ENCODE results near the gene C1QB.

DNA sequence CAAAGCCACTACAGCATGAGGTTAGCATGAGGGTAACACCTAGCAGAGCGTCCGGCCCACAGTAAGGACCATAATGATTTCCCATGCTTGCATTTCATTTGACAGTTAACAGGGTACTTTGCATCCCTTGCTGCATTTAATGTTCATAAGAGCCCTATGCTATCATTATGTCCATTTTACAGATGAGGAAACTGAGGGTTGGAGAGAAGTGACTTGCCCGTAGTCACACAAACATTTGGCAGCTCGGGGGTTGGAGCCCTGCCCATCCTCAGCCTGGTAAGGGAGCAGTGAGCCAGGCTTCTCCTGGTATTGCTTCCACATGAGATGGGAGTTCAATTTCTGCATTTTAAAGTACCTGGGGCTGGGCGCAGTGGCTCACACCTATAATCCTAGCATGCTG is 41.1 kb downstream of the C1QB start:
- TF ChIP-seq JUND (IDR thresholded peaks at IDR 0.05), result no peak
- TF ChIP-seq, protein P1, sequence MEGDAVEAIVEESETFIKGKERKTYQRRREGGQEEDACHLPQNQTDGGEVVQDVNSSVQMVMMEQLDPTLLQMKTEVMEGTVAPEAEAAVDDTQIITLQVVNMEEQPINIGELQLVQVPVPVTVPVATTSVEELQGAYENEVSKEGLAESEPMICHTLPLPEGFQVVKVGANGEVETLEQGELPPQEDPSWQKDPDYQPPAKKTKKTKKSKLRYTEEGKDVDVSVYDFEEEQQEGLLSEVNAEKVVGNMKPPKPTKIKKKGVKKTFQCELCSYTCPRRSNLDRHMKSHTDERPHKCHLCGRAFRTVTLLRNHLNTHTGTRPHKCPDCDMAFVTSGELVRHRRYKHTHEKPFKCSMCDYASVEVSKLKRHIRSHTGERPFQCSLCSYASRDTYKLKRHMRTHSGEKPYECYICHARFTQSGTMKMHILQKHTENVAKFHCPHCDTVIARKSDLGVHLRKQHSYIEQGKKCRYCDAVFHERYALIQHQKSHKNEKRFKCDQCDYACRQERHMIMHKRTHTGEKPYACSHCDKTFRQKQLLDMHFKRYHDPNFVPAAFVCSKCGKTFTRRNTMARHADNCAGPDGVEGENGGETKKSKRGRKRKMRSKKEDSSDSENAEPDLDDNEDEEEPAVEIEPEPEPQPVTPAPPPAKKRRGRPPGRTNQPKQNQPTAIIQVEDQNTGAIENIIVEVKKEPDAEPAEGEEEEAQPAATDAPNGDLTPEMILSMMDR (IDR thresholded peaks at IDR 0.05; ENCODE audit: low read depth, low read length, missing input control), result no peak
- TF ChIP-seq, protein P2, sequence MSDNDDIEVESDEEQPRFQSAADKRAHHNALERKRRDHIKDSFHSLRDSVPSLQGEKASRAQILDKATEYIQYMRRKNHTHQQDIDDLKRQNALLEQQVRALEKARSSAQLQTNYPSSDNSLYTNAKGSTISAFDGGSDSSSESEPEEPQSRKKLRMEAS (IDR thresholded peaks at IDR 0.05), result no peak

All from liver (tissue), 3 donors.